ENCODE measurements around the gene ADIPOQ.
"Not testable (repeated sequence)": the region's sequence is repeated elsewhere in the genome, so short reads cannot be mapped to it uniquely, and the experiment has no call there.

ADIPOQ gene

GRCh38 chr3:186847437-186847836 is 4.9 kb downstream of the ADIPOQ start:
- 88 to 90% methylated on average over 2 of the region's 2 CpGs for WGBS, 2 experiments
- Histone ChIP-seq H3K9me3 (ENCODE audit: control insufficient read depth, low read length) (no peaks in the 10 kb centered on the region), H3K4me1 (ENCODE audit: control insufficient read depth, insufficient read depth, low read length) (no peaks in the 10 kb centered on the region), H3K27me3 (ENCODE audit: control insufficient read depth, insufficient read depth, low read length, poor library complexity, severe bottlenecking) (no peaks in the 10 kb centered on the region), H3K4me3 (ENCODE audit: insufficient read depth, low read depth, low read length) (no peak overlapping the region), H3K27ac (ENCODE audit: insufficient read depth, low read depth, low read length, poor library complexity, severe bottlenecking) (no peak overlapping the region), H3K36me3 (ENCODE audit: control insufficient read depth, insufficient read depth, low read length) (no peaks in the 10 kb centered on the region)

- 0% methylated on average over 1 of the region's 1 CpG for WGBS, 2 experiments
- Histone ChIP-seq H3K4me1 (ENCODE audit: control insufficient read depth, insufficient read depth, low read length) (no peaks in the 10 kb centered on the region), H3K27me3 (ENCODE audit: control insufficient read depth, insufficient read depth, low read length, poor library complexity, severe bottlenecking) (no peaks in the 10 kb centered on the region), H3K27ac (ENCODE audit: insufficient read depth, low read depth, low read length, poor library complexity, severe bottlenecking) (no peak overlapping the region), H3K36me3 (ENCODE audit: control insufficient read depth, insufficient read depth, low read length) (no peaks in the 10 kb centered on the region), H3K9me3 (ENCODE audit: control insufficient read depth, low read length) (no peaks in the 10 kb centered on the region), H3K4me3 (ENCODE audit: insufficient read depth, low read depth, low read length) (no peak overlapping the region)
Measured at GRCh38 chr3:186849374-186849975, 7.0 kb downstream of the ADIPOQ start.

GRCh38 chr3:186851835-186852234 is 9.3 kb downstream of the ADIPOQ start:
- not testable (repeated sequence) for H3K27ac ChIP-seq (ENCODE audit: insufficient read depth, low read depth, low read length, poor library complexity, severe bottlenecking); H3K4me1 ChIP-seq (ENCODE audit: control insufficient read depth, insufficient read depth, low read length); H3K4me3 ChIP-seq (ENCODE audit: insufficient read depth, low read depth, low read length); H3K9me3 ChIP-seq (ENCODE audit: control insufficient read depth, low read length); H3K27me3 ChIP-seq (ENCODE audit: control insufficient read depth, insufficient read depth, low read length, poor library complexity, severe bottlenecking); H3K36me3 ChIP-seq (ENCODE audit: control insufficient read depth, insufficient read depth, low read length)
- WGBS, 2 experiments = 94 to 96% methylated on average over 3 of the region's 3 CpGs

GRCh38 chr3:186852994-186853393 is 10.5 kb downstream of the ADIPOQ start:
- no peaks in the 10 kb centered on the region for H3K27me3 ChIP-seq (ENCODE audit: control insufficient read depth, insufficient read depth, low read length, poor library complexity, severe bottlenecking)
- no peak overlapping the region for H3K4me3 ChIP-seq (ENCODE audit: insufficient read depth, low read depth, low read length)
- no peak overlapping the region for H3K27ac ChIP-seq (ENCODE audit: insufficient read depth, low read depth, low read length, poor library complexity, severe bottlenecking)
- WGBS, 2 experiments = 89 to 98% methylated on average over 6 of the region's 6 CpGs
- H3K36me3 ChIP-seq (ENCODE audit: control insufficient read depth, insufficient read depth, low read length) = no peaks in the 10 kb centered on the region
- H3K4me1 ChIP-seq (ENCODE audit: control insufficient read depth, insufficient read depth, low read length) = no peaks in the 10 kb centered on the region
- H3K9me3 ChIP-seq (ENCODE audit: control insufficient read depth, low read length) = no peaks in the 10 kb centered on the region

GRCh38 chr3:186854146-186854545 is 11.6 kb downstream of the ADIPOQ start:
- Histone ChIP-seq H3K27me3 (ENCODE audit: control insufficient read depth, insufficient read depth, low read length, poor library complexity, severe bottlenecking) (no peaks in the 10 kb centered on the region), H3K4me3 (ENCODE audit: insufficient read depth, low read depth, low read length) (no peak overlapping the region), H3K4me1 (ENCODE audit: control insufficient read depth, insufficient read depth, low read length) (no peaks in the 10 kb centered on the region), H3K9me3 (ENCODE audit: control insufficient read depth, low read length) (no peaks in the 10 kb centered on the region), H3K36me3 (ENCODE audit: control insufficient read depth, insufficient read depth, low read length) (no peaks in the 10 kb centered on the region), H3K27ac (ENCODE audit: insufficient read depth, low read depth, low read length, poor library complexity, severe bottlenecking) (no peak overlapping the region)
- 96 to 97% methylated on average over 8 of the region's 8 CpGs for WGBS, 2 experiments

- H3K27me3 ChIP-seq (ENCODE audit: control insufficient read depth, insufficient read depth, low read length, poor library complexity, severe bottlenecking) = no peaks in the 10 kb centered on the region
- no peak overlapping the region for H3K4me3 ChIP-seq (ENCODE audit: insufficient read depth, low read depth, low read length)
- H3K27ac ChIP-seq (ENCODE audit: insufficient read depth, low read depth, low read length, poor library complexity, severe bottlenecking) = no peak overlapping the region
- H3K4me1 ChIP-seq (ENCODE audit: control insufficient read depth, insufficient read depth, low read length) = no peaks in the 10 kb centered on the region
- no peaks in the 10 kb centered on the region for H3K36me3 ChIP-seq (ENCODE audit: control insufficient read depth, insufficient read depth, low read length)
- WGBS, 2 experiments = 0% methylated on average over 1 of the region's 1 CpG
- H3K9me3 ChIP-seq (ENCODE audit: control insufficient read depth, low read length) = no peaks in the 10 kb centered on the region
Measured at GRCh38 chr3:186854954-186855353, 12.4 kb downstream of the ADIPOQ start.

GRCh38 chr3:186857743-186858142 is 15.2 kb downstream of the ADIPOQ start:
- H3K36me3 ChIP-seq (ENCODE audit: control insufficient read depth, insufficient read depth, low read length) = no peaks in the 10 kb centered on the region
- 93% methylated on average over 3 of the region's 4 CpGs for WGBS, 2 experiments
- H3K4me1 ChIP-seq (ENCODE audit: control insufficient read depth, insufficient read depth, low read length) = no peaks in the 10 kb centered on the region
- no peaks in the 10 kb centered on the region for H3K27me3 ChIP-seq (ENCODE audit: control insufficient read depth, insufficient read depth, low read length, poor library complexity, severe bottlenecking)
- H3K27ac ChIP-seq (ENCODE audit: insufficient read depth, low read depth, low read length, poor library complexity, severe bottlenecking) = no peak overlapping the region
- no peaks in the 10 kb centered on the region for H3K9me3 ChIP-seq (ENCODE audit: control insufficient read depth, low read length)
- H3K4me3 ChIP-seq (ENCODE audit: insufficient read depth, low read depth, low read length) = no peak overlapping the region

GRCh38 chr3:186865215-186865853 is 22.8 kb downstream of the ADIPOQ start:
- no CpG with 5 or more reads among the region's 13 CpGs for WGBS, 2 experiments
- H3K4me3 ChIP-seq (ENCODE audit: insufficient read depth, low read depth, low read length); H3K9me3 ChIP-seq (ENCODE audit: control insufficient read depth, low read length); H3K4me1 ChIP-seq (ENCODE audit: control insufficient read depth, insufficient read depth, low read length); H3K27ac ChIP-seq (ENCODE audit: insufficient read depth, low read depth, low read length, poor library complexity, severe bottlenecking); H3K36me3 ChIP-seq (ENCODE audit: control insufficient read depth, insufficient read depth, low read length); H3K27me3 ChIP-seq (ENCODE audit: control insufficient read depth, insufficient read depth, low read length, poor library complexity, severe bottlenecking): not testable (repeated sequence)

GRCh38 chr3:186866095-186866494 is 23.6 kb downstream of the ADIPOQ start:
- WGBS, 2 experiments = no CpG with 5 or more reads among the region's 5 CpGs
- not testable (repeated sequence) for H3K4me1 ChIP-seq (ENCODE audit: control insufficient read depth, insufficient read depth, low read length); H3K9me3 ChIP-seq (ENCODE audit: control insufficient read depth, low read length); H3K27me3 ChIP-seq (ENCODE audit: control insufficient read depth, insufficient read depth, low read length, poor library complexity, severe bottlenecking); H3K4me3 ChIP-seq (ENCODE audit: insufficient read depth, low read depth, low read length); H3K36me3 ChIP-seq (ENCODE audit: control insufficient read depth, insufficient read depth, low read length); H3K27ac ChIP-seq (ENCODE audit: insufficient read depth, low read depth, low read length, poor library complexity, severe bottlenecking)

- no peak overlapping the region for H3K27ac ChIP-seq (ENCODE audit: insufficient read depth, low read depth, low read length, poor library complexity, severe bottlenecking)
- no peaks in the 10 kb centered on the region for H3K36me3 ChIP-seq (ENCODE audit: control insufficient read depth, insufficient read depth, low read length)
- H3K4me3 ChIP-seq (ENCODE audit: insufficient read depth, low read depth, low read length) = no peak overlapping the region
- no peaks in the 10 kb centered on the region for H3K27me3 ChIP-seq (ENCODE audit: control insufficient read depth, insufficient read depth, low read length, poor library complexity, severe bottlenecking)
- WGBS, 2 experiments = 85 to 96% methylated on average over 2 of the region's 2 CpGs
- H3K9me3 ChIP-seq (ENCODE audit: control insufficient read depth, low read length) = no peaks in the 10 kb centered on the region
- no peaks in the 10 kb centered on the region for H3K4me1 ChIP-seq (ENCODE audit: control insufficient read depth, insufficient read depth, low read length)
Measured at GRCh38 chr3:186869253-186870100, 27.0 kb downstream of the ADIPOQ start.
